ENCODE data around the gene MYH6. TPM values are rescaled to one million over a fixed set of nuclear protein-coding genes. Genes with fewer than 3 reads are reported as not detected.

Gene MYH6
- total and polyA plus RNA-seq, 2 donors (not counting 1 experiment from before 2014, with no cell fraction given) = not detected

DNA sequence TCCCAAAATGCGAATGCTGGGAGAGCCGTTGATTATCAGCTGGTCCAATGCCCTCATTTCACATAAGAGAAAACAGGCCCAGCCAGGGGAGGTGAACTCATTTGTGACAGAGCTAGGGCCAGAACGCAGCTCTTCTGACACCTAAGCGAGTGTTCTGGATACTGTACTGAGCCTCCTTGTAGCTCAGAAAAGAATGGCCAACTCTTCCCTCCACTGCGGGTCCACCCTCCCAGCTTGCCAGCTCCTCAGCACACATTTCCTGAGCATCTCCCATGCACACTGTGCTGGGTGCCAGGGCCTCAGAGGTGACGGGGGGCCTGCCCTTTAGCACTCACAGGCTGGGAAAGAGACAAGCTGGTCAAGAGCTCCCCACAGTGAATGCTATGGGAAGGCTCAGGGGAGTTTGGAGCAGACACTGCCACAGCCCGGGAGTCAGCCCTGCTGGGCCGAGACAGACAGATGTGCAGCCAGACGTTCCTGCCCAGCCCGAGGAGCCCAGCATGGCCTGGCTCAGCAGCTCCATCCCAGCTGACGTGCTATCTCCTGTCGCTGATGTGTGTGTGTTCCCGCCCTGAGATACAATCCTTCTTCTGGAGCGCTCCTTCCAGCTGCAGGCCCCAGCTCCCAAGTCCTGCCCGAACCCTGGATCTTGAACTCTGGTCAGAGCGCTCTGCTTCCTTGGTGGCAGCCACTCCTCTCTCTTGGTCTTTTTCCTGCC is 27.7 kb downstream of the MYH6 start:
- no peak overlapping the region for H3K4me3 ChIP-seq (replicated peaks in 1 of 4; ENCODE audit: control extremely low read depth in 1 of 4, insufficient read depth in 1 of 4, low read depth in 3 of 4, low read length in 4 of 4)
- no peaks in the 10 kb centered on the region for H3K9me3 ChIP-seq (ENCODE audit: control insufficient read depth, insufficient read depth, low read depth, low read length)
- no peaks in the 10 kb centered on the region for H3K4me1 ChIP-seq (ENCODE audit: control insufficient read depth, extremely low read depth, insufficient read depth, low read length)
- no peak for DNase-seq (ENCODE audit: low read depth in 2 of 2)
- no peaks in the 10 kb centered on the region for H3K79me2 ChIP-seq (ENCODE audit: control insufficient read depth, insufficient read depth, low read length)
- no peak for TF ChIP-seq EZH2 (IDR thresholded peaks at IDR 0.05; ENCODE audit: low read length, missing control alignments)
- TF ChIP-seq, protein P1, sequence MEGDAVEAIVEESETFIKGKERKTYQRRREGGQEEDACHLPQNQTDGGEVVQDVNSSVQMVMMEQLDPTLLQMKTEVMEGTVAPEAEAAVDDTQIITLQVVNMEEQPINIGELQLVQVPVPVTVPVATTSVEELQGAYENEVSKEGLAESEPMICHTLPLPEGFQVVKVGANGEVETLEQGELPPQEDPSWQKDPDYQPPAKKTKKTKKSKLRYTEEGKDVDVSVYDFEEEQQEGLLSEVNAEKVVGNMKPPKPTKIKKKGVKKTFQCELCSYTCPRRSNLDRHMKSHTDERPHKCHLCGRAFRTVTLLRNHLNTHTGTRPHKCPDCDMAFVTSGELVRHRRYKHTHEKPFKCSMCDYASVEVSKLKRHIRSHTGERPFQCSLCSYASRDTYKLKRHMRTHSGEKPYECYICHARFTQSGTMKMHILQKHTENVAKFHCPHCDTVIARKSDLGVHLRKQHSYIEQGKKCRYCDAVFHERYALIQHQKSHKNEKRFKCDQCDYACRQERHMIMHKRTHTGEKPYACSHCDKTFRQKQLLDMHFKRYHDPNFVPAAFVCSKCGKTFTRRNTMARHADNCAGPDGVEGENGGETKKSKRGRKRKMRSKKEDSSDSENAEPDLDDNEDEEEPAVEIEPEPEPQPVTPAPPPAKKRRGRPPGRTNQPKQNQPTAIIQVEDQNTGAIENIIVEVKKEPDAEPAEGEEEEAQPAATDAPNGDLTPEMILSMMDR (conservative IDR thresholded peaks at IDR 0.05 in 1 of 2, IDR thresholded peaks at IDR 0.05 in 1 of 2; ENCODE audit: low read depth in 1 of 2, low read length in 2 of 2) = no peak
- no peaks in the 10 kb centered on the region for H3K27me3 ChIP-seq (ENCODE audit: control insufficient read depth, insufficient read depth, low read length)
- H3K27ac ChIP-seq (ENCODE audit: insufficient read depth, low read length) = no peak overlapping the region
- H3K9ac ChIP-seq (ENCODE audit: insufficient read depth, low read length) = no peak overlapping the region
- no peaks in the 10 kb centered on the region for H4K20me1 ChIP-seq (ENCODE audit: control insufficient read depth, extremely low read depth, insufficient read depth, low read length)
- H3K4me2 ChIP-seq (ENCODE audit: extremely low read depth, insufficient read depth, low read length) = no peak overlapping the region
- H3K36me3 ChIP-seq (ENCODE audit: control insufficient read depth, insufficient read depth, low read length) = no peaks in the 10 kb centered on the region
- H2AFZ ChIP-seq (ENCODE audit: low read length) = no peak overlapping the region

DNA sequence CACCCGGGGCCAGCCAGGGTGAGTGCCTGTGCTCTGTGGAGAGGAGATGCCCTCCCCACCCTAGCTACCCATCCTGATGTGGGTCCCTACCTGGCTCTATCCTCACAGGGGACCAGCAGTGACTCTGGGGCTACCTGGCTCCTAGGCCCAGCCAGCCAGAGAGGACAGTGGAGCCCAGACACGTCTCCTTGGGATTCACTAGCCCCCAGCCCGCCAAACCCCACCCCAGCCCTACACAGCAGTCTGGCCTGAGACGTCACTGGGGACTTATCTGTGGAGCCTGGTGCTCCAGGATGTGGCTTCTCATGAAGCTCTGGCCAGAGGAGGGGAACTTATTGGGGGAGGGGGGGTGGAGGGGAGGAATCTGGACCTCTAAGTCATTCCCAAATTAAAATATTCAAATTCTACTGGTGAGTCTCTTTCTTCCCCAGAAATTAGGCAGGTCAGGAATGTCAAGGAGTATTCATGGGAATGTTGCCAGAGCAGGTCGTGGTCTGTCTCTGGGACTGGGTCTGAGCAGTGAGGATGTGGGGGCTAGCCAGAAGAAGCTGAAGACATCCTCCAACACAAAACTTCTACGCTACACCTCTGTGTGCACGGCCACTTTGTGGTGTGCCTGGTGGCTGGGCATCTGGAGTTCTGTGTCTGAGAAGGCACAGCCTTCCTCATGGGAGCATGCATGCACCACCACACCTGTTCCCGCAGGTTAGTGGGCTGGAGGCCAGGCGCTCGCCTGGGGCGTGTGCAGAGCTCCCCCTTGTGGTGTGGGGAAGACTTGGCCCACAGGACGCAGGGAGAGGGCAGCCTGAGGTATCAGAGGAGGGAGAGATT is 28.5 kb downstream of the MYH6 start:
- Histone ChIP-seq H3K36me3 (ENCODE audit: control insufficient read depth, insufficient read depth, low read length) (no peaks in the 10 kb centered on the region), H2AFZ (ENCODE audit: low read length) (no peak overlapping the region), H3K27ac (ENCODE audit: insufficient read depth, low read length) (no peak overlapping the region), H3K4me1 (ENCODE audit: control insufficient read depth, extremely low read depth, insufficient read depth, low read length) (no peaks in the 10 kb centered on the region), H3K79me2 (ENCODE audit: control insufficient read depth, insufficient read depth, low read length) (no peaks in the 10 kb centered on the region), H3K4me2 (ENCODE audit: extremely low read depth, insufficient read depth, low read length) (no peak overlapping the region), H3K9me3 (ENCODE audit: control insufficient read depth, insufficient read depth, low read depth, low read length) (no peaks in the 10 kb centered on the region), H3K9ac (ENCODE audit: insufficient read depth, low read length) (no peak overlapping the region), H3K27me3 (ENCODE audit: control insufficient read depth, insufficient read depth, low read length) (no peaks in the 10 kb centered on the region), H4K20me1 (ENCODE audit: control insufficient read depth, extremely low read depth, insufficient read depth, low read length) (no peaks in the 10 kb centered on the region), H3K4me3 (replicated peaks in 1 of 4; ENCODE audit: control extremely low read depth in 1 of 4, insufficient read depth in 1 of 4, low read depth in 3 of 4, low read length in 4 of 4) (no peak overlapping the region)
- peak; percentile 10 to 42 for DNase-seq (ENCODE audit: low read depth in 2 of 2)
- TF ChIP-seq, protein P1 (conservative IDR thresholded peaks at IDR 0.05 in 1 of 2, IDR thresholded peaks at IDR 0.05 in 1 of 2; ENCODE audit: low read depth in 1 of 2, low read length in 2 of 2) = peak; percentile 93 to 94
- TF ChIP-seq EZH2 (IDR thresholded peaks at IDR 0.05; ENCODE audit: low read length, missing control alignments) = no peak

DNA sequence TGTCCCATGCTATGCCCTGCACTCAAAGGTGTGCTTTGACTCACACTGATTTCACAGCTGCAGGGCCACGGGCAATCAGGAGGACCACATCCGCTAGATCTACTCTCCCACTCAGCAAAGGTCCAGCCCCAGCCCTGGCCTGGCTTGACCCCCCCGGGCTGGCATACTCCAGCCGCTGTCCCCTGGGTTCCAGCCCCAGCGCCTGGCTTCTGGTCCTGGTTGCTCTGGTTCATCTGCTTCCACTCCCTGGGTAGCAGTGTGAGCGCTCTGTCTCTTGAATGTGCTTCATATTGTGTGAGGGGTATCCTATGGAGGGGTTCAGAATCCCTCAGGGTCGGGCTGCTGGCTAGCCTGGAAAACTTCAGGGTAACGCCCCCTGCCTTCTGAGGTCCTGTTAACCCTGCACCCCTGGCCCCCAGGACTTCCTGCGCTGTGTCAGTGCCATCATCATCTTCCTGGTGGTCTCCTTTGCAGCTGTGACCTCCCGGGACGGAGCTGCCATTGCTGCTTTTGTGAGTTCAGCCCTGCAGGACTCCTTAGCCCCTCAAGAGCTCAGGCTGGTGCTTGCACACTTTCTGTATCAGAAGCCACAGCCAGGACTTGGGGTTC is 29.4 kb downstream of the MYH6 start:
- no peak overlapping the region for H3K27ac ChIP-seq (ENCODE audit: insufficient read depth, low read length)
- H3K9ac ChIP-seq (ENCODE audit: insufficient read depth, low read length) = no peak overlapping the region
- no peaks in the 10 kb centered on the region for H3K4me1 ChIP-seq (ENCODE audit: control insufficient read depth, extremely low read depth, insufficient read depth, low read length)
- no peak for DNase-seq (ENCODE audit: low read depth in 2 of 2)
- no peaks in the 10 kb centered on the region for H3K9me3 ChIP-seq (ENCODE audit: control insufficient read depth, insufficient read depth, low read depth, low read length)
- H3K36me3 ChIP-seq (ENCODE audit: control insufficient read depth, insufficient read depth, low read length) = no peaks in the 10 kb centered on the region
- H3K27me3 ChIP-seq (ENCODE audit: control insufficient read depth, insufficient read depth, low read length) = no peaks in the 10 kb centered on the region
- H3K4me2 ChIP-seq (ENCODE audit: extremely low read depth, insufficient read depth, low read length) = no peak overlapping the region
- TF ChIP-seq, protein P1 (conservative IDR thresholded peaks at IDR 0.05 in 1 of 2, IDR thresholded peaks at IDR 0.05 in 1 of 2; ENCODE audit: low read depth in 1 of 2, low read length in 2 of 2) = no peak
- TF ChIP-seq EZH2 (IDR thresholded peaks at IDR 0.05; ENCODE audit: low read length, missing control alignments) = no peak
- H3K79me2 ChIP-seq (ENCODE audit: control insufficient read depth, insufficient read depth, low read length) = no peaks in the 10 kb centered on the region
- no peaks in the 10 kb centered on the region for H4K20me1 ChIP-seq (ENCODE audit: control insufficient read depth, extremely low read depth, insufficient read depth, low read length)
- H2AFZ ChIP-seq (ENCODE audit: low read length) = no peak overlapping the region
- H3K4me3 ChIP-seq (replicated peaks in 1 of 4; ENCODE audit: control extremely low read depth in 1 of 4, insufficient read depth in 1 of 4, low read depth in 3 of 4, low read length in 4 of 4) = no peak overlapping the region
